K562 (cell line): ENCODE data around the gene TSPYL2. TPM values are rescaled to one million over a fixed set of nuclear protein-coding genes. Genes with fewer than 3 reads are reported as not detected.

Experiments
- ATAC-seq: fragments of 200-7000 bp; cut with Tn5 transposase; 3 replicates; pipeline ENCODE4 v1.9.1; 2020; ENCODE audit warnings: moderate library complexity
- BruUV-seq: library from RNA; stranded (reverse); fragments of 400-500 nt; replicated peaks from 2 replicates; lab custom pipeline; 2021; lab: Mats Ljungman, UMichigan
- CTCF ChIA-PET: fragments of 300-600 bp; formaldehyde crosslinking; extraction: SDS; loops from one replicate; lab custom pipeline; 2021; ENCODE audit warnings: low intra/inter-chr PET ratio; lab: Yijun Ruan, JAX
- POLR2A ChIA-PET: fragments of 300-600, 350-650 bp; sonication (Branson Sonifier 250); formaldehyde crosslinking; extraction: SDS; loops from one replicate; lab custom pipeline; 2021; ENCODE audit warnings: antibody characterized with exemption, inconsistent platforms; lab: Yijun Ruan, JAX
- DNase-seq, 4 experiments: peaks; one replicate each; pipeline versions ENCODE4 v3.0.0 to v3.0.0-alpha.2; 2011 to 2018; ENCODE audit warnings: low spot score in 3 of 4, mixed read lengths in 3 of 4; ENCODE audit errors: extremely low read depth in 1 of 4
- FAIRE-seq: peaks from 2 replicates; lab custom pipeline; 2011; peaks lifted over from hg19 to GRCh38; lab: Jason Lieb, UNC
- H2AFZ ChIP-seq: 2 replicates; pipeline ENCODE4 v1.6.0; 2011; ENCODE audit warnings: low read depth, low read length, control low read depth, inconsistent platforms
- H3K27ac ChIP-seq: fragments of 200-600 bp; 3 replicates; pipeline ENCODE4 v1.8.0; 2011; ENCODE audit warnings: low read depth, mild to moderate bottlenecking, control low read depth, inconsistent platforms, low read length, moderate library complexity, mixed read lengths; ENCODE audit errors: extremely low read depth
- H3K27me3 ChIP-seq, 2 experiments: fragments of 300-600 bp in 1 of 2; 2 replicates in 1 of 2; 3 replicates in 1 of 2; pipeline versions ENCODE4 v1.6.0 to v1.8.0; 2011; ENCODE audit warnings: inconsistent platforms in 2 of 2, low read length in 2 of 2, mild to moderate bottlenecking in 1 of 2, mixed read lengths in 1 of 2, moderate library complexity in 1 of 2; ENCODE audit not compliant: control insufficient read depth in 2 of 2, insufficient read depth in 2 of 2
- H3K36me3 ChIP-seq: fragments of 300-600 bp; 3 replicates; pipeline ENCODE4 v1.8.0; 2011; ENCODE audit warnings: mild to moderate bottlenecking, low read length, inconsistent platforms; ENCODE audit not compliant: control insufficient read depth, insufficient read depth
- H3K4me1 ChIP-seq, 2 experiments: fragments of 200-600 bp in 1 of 2; replicated peaks in 1 of 2; 2 replicates in 1 of 2; 3 replicates in 1 of 2; pipeline versions ENCODE4 v1.5.1 to v1.8.0; 2011; ENCODE audit warnings: inconsistent platforms in 2 of 2, low read length in 2 of 2, mild to moderate bottlenecking in 1 of 2, mixed read lengths in 1 of 2, moderate library complexity in 1 of 2; ENCODE audit not compliant: control insufficient read depth in 2 of 2, insufficient read depth in 2 of 2
- H3K4me2 ChIP-seq: 2 replicates; pipeline ENCODE4 v1.6.1; 2011; ENCODE audit warnings: low read length, control low read depth, inconsistent platforms, mixed read lengths; ENCODE audit not compliant: insufficient read depth
- H3K4me3 ChIP-seq: fragments of 200-600 bp; sonication (generic), shearing (Covaris generic); 2 replicates; pipeline ENCODE4 v1.5.1; 2016; ENCODE audit warnings: control low read depth, inconsistent platforms
- H3K79me2 ChIP-seq: fragments of 200-600 bp; 3 replicates; pipeline ENCODE4 v1.8.0; 2011; ENCODE audit warnings: low read length, inconsistent platforms; ENCODE audit not compliant: control insufficient read depth, insufficient read depth
- H3K9ac ChIP-seq, 2 experiments: 2 replicates each; pipeline versions ENCODE4 v1.6.0 to v1.6.1; 2011; ENCODE audit warnings: low read depth in 2 of 2, low read length in 2 of 2, control low read depth in 1 of 2, inconsistent platforms in 1 of 2, mild to moderate bottlenecking in 1 of 2, mixed read lengths in 1 of 2; ENCODE audit not compliant: insufficient read depth in 1 of 2
- H3K9me1 ChIP-seq: one replicate; pipeline ENCODE4 v1.6.0; 2011; ENCODE audit warnings: inconsistent platforms, mild to moderate bottlenecking, low read length, moderate library complexity; ENCODE audit not compliant: control insufficient read depth, insufficient read depth
- H3K9me3 ChIP-seq: replicated peaks from 2 replicates; pipeline ENCODE4 v1.5.1; 2011; ENCODE audit warnings: low read depth, low read length, inconsistent platforms; ENCODE audit not compliant: control insufficient read depth, insufficient read depth
- H4K20me1 ChIP-seq: replicated peaks from 2 replicates; pipeline ENCODE4 v1.6.1; 2011; ENCODE audit warnings: low read length, inconsistent platforms, mixed read lengths; ENCODE audit not compliant: control insufficient read depth, insufficient read depth
- DIDO1 ChIP-seq: fragments of 450-650 bp; IDR thresholded peaks from 2 replicates; pipeline ENCODE4 v1.6.1; 2016; ENCODE audit warnings: low read depth, missing biosample characterization, missing genetic modification characterization
- ELF4 ChIP-seq: fragments of 450-650 bp; formaldehyde crosslinking; IDR thresholded peaks from 2 replicates; pipeline ENCODE4 v1.4.0; 2022; ENCODE audit warnings: missing genetic modification characterization
- EP400 ChIP-seq: fragments of 450-650 bp; IDR thresholded peaks from 2 replicates; pipeline ENCODE4 v1.6.1; 2017; ENCODE audit warnings: antibody characterized with exemption, mild to moderate bottlenecking, moderate library complexity
- HCFC1 ChIP-seq: IDR thresholded peaks from 2 replicates; pipeline ENCODE4 v1.6.1; 2012; ENCODE audit warnings: low read depth, low read length, improper control_type of control experiment
- MEF2D ChIP-seq: conservative IDR thresholded peaks from 2 replicates; pipeline ENCODE4 v1.6.1; 2016; ENCODE audit warnings: low read depth, missing genetic modification characterization, missing compliant biosample characterization
- MNT ChIP-seq, 2 experiments: fragments of 450-650 bp; conservative IDR thresholded peaks; 2 replicates each; pipeline ENCODE4 v1.6.1; 2017; ENCODE audit warnings: mild to moderate bottlenecking in 2 of 2, moderate library complexity in 2 of 2
- MXI1 ChIP-seq: IDR thresholded peaks from 2 replicates; pipeline ENCODE4 v1.6.1; 2011; ENCODE audit warnings: low read depth, mild to moderate bottlenecking, improper control_type of control experiment, low read length
- NFXL1 ChIP-seq: fragments of 450-650 bp; formaldehyde crosslinking; IDR thresholded peaks from 2 replicates; pipeline ENCODE4 v1.4.0; 2021; ENCODE audit warnings: mild to moderate bottlenecking
- RBM15 ChIP-seq: fragments of 200-400 bp; formaldehyde crosslinking; IDR thresholded peaks from 2 replicates; pipeline ENCODE4 v1.6.1; 2018; ENCODE audit warnings: mild to moderate bottlenecking, low read length, moderate library complexity; ENCODE audit not compliant: insufficient read depth
- TCF7 ChIP-seq: sonication (generic); IDR thresholded peaks from 2 replicates; pipeline ENCODE4 v1.6.1; 2016; ENCODE audit warnings: antibody characterized with exemption, borderline replicate concordance
- XRCC5 ChIP-seq: fragments of 200-400 bp; formaldehyde crosslinking; IDR thresholded peaks from 2 replicates; pipeline ENCODE4 v1.6.1; 2017; ENCODE audit warnings: low read depth, mild to moderate bottlenecking, low read length
- ZBTB9 ChIP-seq: fragments of 450-650 bp; formaldehyde crosslinking; IDR thresholded peaks from 2 replicates; pipeline ENCODE4 v1.4.0; 2020; ENCODE audit warnings: mild to moderate bottlenecking, moderate library complexity
- ZNF41 ChIP-seq: fragments of 250-450 bp; sonication (Bioruptor Pico); conservative IDR thresholded peaks from 2 replicates; pipeline ENCODE4 v1.4.0; 2020; ENCODE audit warnings: mild to moderate bottlenecking
- ZNF518B ChIP-seq: fragments of 250-450 bp; sonication (Bioruptor Pico); IDR thresholded peaks from 2 replicates; pipeline ENCODE4 v1.5.0; 2021; ENCODE audit warnings: mild to moderate bottlenecking, moderate library complexity
- WGBS: fragments of 100-300 bp; shearing (Covaris generic); methylation state at CpG from one replicate; pipeline ENCODE4 v1.1.6; 2016; ENCODE audit warnings: low coverage, mixed read lengths; ENCODE audit not compliant: insufficient coverage; ENCODE audit errors: missing lambda C conversion rate; 5-methylcytosine and 5-hydroxymethylcytosine counted together
- in situ Hi-C: fragments of 300-500 bp; cut with MboI; formaldehyde crosslinking; loops from 4 replicates; pipeline ENCODE4 v1.15.0; 2018; ENCODE audit warnings: inconsistent platforms, mixed read lengths
- intact Hi-C: fragments of 100-400 bp; cut with micrococcal nuclease; formaldehyde crosslinking; loops from 2 replicates; pipeline ENCODE4 v1.14.2; 2022
- polyA plus RNA-seq, 8 experiments: library from polyadenylated mRNA; depleted of rRNA in 4 of 8; stranded (reverse) in 5 of 8; unstranded in 3 of 8; fragments of >200 nt; fragmentation: Nextera tagmentation in 2 of 8; fragmentation: Illumina TruSeq in 1 of 8; extraction: Ambion mirVana in 2 of 8; extraction: Trizol in 1 of 8; gene quantifications; 2 replicates each; pipeline versions ENCODE4 v1.2.1 to v1.2.3, GENCODE V29; 2011 to 2014; ENCODE audit warnings: inconsistent platforms in 1 of 8, missing spikeins in 1 of 8
- total RNA-seq, 7 experiments: library from RNA; depleted of rRNA in 6 of 7; stranded (reverse); fragments of >200 nt in 6 of 7; fragmentation: Illumina TruSeq in 2 of 7; extraction: Trizol in 2 of 7; gene quantifications; 2 replicates each; pipeline versions ENCODE4 v1.2.1 to v1.2.3, GENCODE V29; 2011 to 2021; ENCODE audit warnings: low replicate concordance in 1 of 7

The TSPYL2 gene
- total and polyA plus RNA-seq, 9 of the 15 experiments (the other 6 are each of a cell fraction or from before 2014, with no cell fraction given), result 0.41 to 20.0 (median 10.8) TPM

GRCh38 chrX:53078943-53079342 is 3.2 kb upstream of the TSPYL2 start (continued):
- TF ChIP-seq ZNF518B (CRISPR knock-in tag) (no peak), ELF4 (CRISPR knock-in tag) (no peak), DIDO1 (tag) (no peak), MXI1 (no peak)

- ATAC-seq, result no peak
- intact Hi-C loops (no loop called here), in situ Hi-C loops (no loop called here)
- FAIRE-seq, result no peak
- 0 out of 2 replicates have a peak, but pooled peaks cover 3% of the 10 kb centered on the region for H4K20me1 ChIP-seq
- H3K4me2 ChIP-seq, result no peak overlapping the region
- H3K4me3 ChIP-seq, result no peak overlapping the region
- TF ChIP-seq RBM15 (no peak), NFXL1 (CRISPR knock-in tag) (no peak), MEF2D (tag) (no peak), TCF7 (no peak), MNT (conservative IDR thresholded peaks at IDR 0.05) (no peak), XRCC5 (no peak), EP400 (no peak), ZNF41 (CRISPR knock-in tag) (no peak), ZBTB9 (CRISPR knock-in tag) (no peak), HCFC1 (no peak)
- 26% methylated on average over 7 of the region's 17 CpGs for WGBS
- no TSS peak for BruUV-seq
- H3K9me3 ChIP-seq, result no peaks in the 10 kb centered on the region
- peaks cover 0 to 20% of the 10 kb centered on the region in 2 experiments; a peak in 3 of 5 replicates for H3K4me1 ChIP-seq
- peaks cover 10% of the 10 kb centered on the region for H3K79me2 ChIP-seq
- no peaks in the 10 kb centered on the region; a peak in 1 of 5 replicates for H3K27me3 ChIP-seq
- no peak for DNase-seq
- H3K9ac ChIP-seq, result no peak overlapping the region
- ChIA-PET POLR2A (no interaction called here), CTCF (no interaction called here)
- H3K9me1 ChIP-seq, result no peaks in the 10 kb centered on the region
- H3K36me3 ChIP-seq, result peaks cover 16% of the 10 kb centered on the region; the same call in 2 of the 3 replicates
- no peak overlapping the region for H2AFZ ChIP-seq
- no peak overlapping the region for H3K27ac ChIP-seq
These were observed 1.3 kb upstream of the TSPYL2 start for GRCh38 chrX:53080628-53081580.
